ENCODE measurements around the gene MTSS2. TPM values are rescaled to one million over a fixed set of nuclear protein-coding genes. Genes with fewer than 3 reads are reported as not detected.

MTSS2 gene
- total and polyA plus RNA-seq, 12 donors: 11.6 to 145 (median 73.9) TPM

- DNase-seq: no peak
- Histone ChIP-seq H3K4me1 (replicated peaks in 1 of 2) (peaks cover 0 to 8% of the 10 kb centered on the region in 2 donors), H3K27me3 (no peaks in the 10 kb centered on the region), H3K4me3 (no peak overlapping the region), H3K9me3 (replicated peaks in 1 of 3) (no peaks in the 10 kb centered on the region), H3K36me3 (replicated peaks in 1 of 2) (peaks cover 0 to 13% of the 10 kb centered on the region in 2 donors), H3K27ac (no peak overlapping the region)
- WGBS, 4 donors: 79 to 95% (median 91%) methylated on average over 7 of the region's 7 CpGs
- intact Hi-C loops (cut with DNase I): loop anchor here in 1 of 2 donors (10.0 kb wide), 1 partner anchor 123 kb away; no protein-coding TSS in a partner anchor
- no peak for TF ChIP-seq POLR2A (IDR thresholded peaks at IDR 0.05)
- TF ChIP-seq, protein P1, sequence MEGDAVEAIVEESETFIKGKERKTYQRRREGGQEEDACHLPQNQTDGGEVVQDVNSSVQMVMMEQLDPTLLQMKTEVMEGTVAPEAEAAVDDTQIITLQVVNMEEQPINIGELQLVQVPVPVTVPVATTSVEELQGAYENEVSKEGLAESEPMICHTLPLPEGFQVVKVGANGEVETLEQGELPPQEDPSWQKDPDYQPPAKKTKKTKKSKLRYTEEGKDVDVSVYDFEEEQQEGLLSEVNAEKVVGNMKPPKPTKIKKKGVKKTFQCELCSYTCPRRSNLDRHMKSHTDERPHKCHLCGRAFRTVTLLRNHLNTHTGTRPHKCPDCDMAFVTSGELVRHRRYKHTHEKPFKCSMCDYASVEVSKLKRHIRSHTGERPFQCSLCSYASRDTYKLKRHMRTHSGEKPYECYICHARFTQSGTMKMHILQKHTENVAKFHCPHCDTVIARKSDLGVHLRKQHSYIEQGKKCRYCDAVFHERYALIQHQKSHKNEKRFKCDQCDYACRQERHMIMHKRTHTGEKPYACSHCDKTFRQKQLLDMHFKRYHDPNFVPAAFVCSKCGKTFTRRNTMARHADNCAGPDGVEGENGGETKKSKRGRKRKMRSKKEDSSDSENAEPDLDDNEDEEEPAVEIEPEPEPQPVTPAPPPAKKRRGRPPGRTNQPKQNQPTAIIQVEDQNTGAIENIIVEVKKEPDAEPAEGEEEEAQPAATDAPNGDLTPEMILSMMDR (IDR thresholded peaks at IDR 0.05): no peak
Observed at GRCh38 chr16:70657956-70658355, 27.9 kb downstream of the MTSS2 start.

DNA sequence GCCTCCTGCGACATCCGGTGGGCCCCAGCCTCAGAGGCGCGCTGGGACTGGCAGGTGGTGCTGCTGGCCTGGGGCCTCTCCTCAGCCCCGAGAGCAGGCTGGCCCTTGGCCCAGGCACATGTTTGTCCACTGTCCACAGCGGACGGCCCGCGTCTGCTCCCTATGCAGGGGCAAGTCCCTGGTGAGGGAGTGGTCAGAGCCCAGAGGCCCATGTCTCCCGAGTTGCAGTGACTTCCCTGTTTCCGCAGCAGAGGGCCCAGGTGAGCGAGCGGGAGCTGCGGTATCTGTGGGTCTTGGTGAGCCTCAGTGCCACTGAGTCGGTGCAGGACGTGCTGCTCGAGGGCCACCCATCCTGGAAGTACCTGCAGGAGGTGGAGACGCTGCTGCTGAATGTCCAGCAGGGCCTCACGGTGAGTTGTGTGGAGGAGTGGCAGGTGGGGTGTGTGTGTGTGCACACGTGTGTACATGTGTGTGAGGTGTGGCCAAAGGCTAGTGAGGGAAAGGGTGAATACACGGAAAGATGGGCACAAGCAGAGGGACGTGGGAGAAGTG is 29.1 kb downstream of the MTSS2 start:
- H3K27ac ChIP-seq: no peak overlapping the region
- 80 to 93% (median 83%) methylated on average over 7 to 22 of the region's 22 CpGs for WGBS, 4 donors
- TF ChIP-seq, protein P1 (IDR thresholded peaks at IDR 0.05): no peak
- no peak for TF ChIP-seq POLR2A (IDR thresholded peaks at IDR 0.05)
- H3K4me1 ChIP-seq (replicated peaks in 1 of 2): peaks cover 0 to 8% of the 10 kb centered on the region in 2 donors
- peaks cover 0 to 10% of the 10 kb centered on the region in 2 donors for H3K36me3 ChIP-seq (replicated peaks in 1 of 2)
- H3K4me3 ChIP-seq: no peak overlapping the region
- no peaks in the 10 kb centered on the region for H3K9me3 ChIP-seq (replicated peaks in 1 of 3)
- DNase-seq: no peak
- no peaks in the 10 kb centered on the region for H3K27me3 ChIP-seq
- intact Hi-C loops (cut with DNase I): loop anchor here in 1 of 2 donors (10.0 kb wide), 1 partner anchor 122 kb away; no protein-coding TSS in a partner anchor

DNA sequence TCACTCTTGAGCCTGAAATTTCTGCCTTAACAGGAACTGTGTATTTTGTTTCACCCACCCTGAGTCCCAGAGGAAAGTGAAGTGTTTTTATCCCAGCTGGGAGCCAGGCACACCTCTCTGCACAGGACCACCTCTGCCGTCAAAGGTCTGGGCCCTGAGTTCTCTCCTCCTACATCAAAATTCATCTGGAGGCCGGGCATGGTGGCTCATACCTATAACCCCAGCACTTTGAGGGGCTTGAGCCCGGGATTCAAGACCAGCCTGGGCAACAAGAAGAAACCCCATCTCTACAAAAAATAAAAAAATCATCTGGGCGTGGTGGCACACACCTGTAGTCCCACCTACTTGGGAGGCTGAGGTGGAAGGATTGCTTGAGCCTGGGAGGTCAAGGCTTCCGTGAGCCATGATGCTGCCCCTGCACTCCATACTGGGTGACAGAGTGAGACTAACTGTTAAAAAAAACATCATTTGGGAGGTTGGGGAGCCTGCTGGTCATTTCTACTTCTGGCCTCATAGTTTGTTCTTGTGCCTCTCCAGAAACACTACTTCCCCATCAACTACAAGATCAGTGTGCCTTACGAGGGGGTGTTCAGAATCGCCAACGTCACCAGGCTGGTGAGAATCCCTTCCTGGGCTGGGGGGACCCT is 29.7 kb downstream of the MTSS2 start:
- peaks cover 0 to 10% of the 10 kb centered on the region in 2 donors for H3K36me3 ChIP-seq (replicated peaks in 1 of 2)
- TF ChIP-seq, protein P1 (IDR thresholded peaks at IDR 0.05): no peak
- TF ChIP-seq POLR2A (IDR thresholded peaks at IDR 0.05): no peak
- DNase-seq: no peak
- intact Hi-C loops (cut with DNase I): loop anchor here in 1 of 2 donors (10.0 kb wide), 1 partner anchor 121 kb away; no protein-coding TSS in a partner anchor
- peaks cover 0 to 8% of the 10 kb centered on the region in 2 donors for H3K4me1 ChIP-seq (replicated peaks in 1 of 2)
- H3K4me3 ChIP-seq: no peak overlapping the region
- no peaks in the 10 kb centered on the region for H3K27me3 ChIP-seq
- no peaks in the 10 kb centered on the region for H3K9me3 ChIP-seq (replicated peaks in 1 of 3)
- 81 to 91% (median 89%) methylated on average over 8 of the region's 8 CpGs for WGBS, 4 donors
- H3K27ac ChIP-seq: no peak overlapping the region

All from adrenal gland (tissue), 12 donors.